GM13976 (cell line): ENCODE data around the gene ABCD4.
A peak's percentile ranks its signal among the peaks of the same experiment; 100 is the strongest.

Source experiments
- DNase-seq: peaks from one replicate; pipeline ENCODE4 v3.0.0; 2012; ENCODE audit warnings: low spot score
- CTCF ChIP-seq: IDR thresholded peaks from 2 replicates; pipeline ENCODE4 v1.5.1; 2012; ENCODE audit warnings: borderline replicate concordance, mild to moderate bottlenecking; ENCODE audit not compliant: insufficient read depth; ENCODE audit errors: extremely low read depth, missing control alignments, control extremely low read depth
- in situ Hi-C: fragments of 300-500 bp; cut with MboI; formaldehyde crosslinking; loops from one replicate; pipeline ENCODE4 v1.12.0; 2022; ENCODE audit warnings: low sequenced_read_pairs, mixed read lengths, inconsistent platforms; ENCODE audit not compliant: unreplicated experiment

Gene ABCD4

DNA sequence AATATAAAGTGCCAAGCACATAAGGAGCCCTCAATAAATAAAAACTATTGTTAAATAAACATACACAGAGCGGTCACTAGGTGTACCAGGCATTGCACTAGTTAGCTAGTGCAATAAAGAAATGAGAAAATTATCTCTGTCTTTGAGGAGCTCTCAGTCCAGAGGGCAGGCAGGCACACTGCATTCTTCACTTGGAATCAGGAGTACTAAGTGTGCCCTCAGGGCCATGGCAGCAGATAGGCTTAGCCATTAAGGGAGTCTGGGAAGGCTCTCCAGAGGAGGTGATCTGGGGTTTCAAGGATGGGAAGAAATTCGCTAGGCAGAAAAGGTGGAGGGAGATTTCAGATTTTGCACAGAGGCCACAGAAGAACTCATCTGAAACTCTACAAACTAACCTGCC is 9.1 kb downstream of the ABCD4 start:
- TF ChIP-seq CTCF: no peak
- DNase-seq: no peak
- in situ Hi-C loops: no loop called here

DNA sequence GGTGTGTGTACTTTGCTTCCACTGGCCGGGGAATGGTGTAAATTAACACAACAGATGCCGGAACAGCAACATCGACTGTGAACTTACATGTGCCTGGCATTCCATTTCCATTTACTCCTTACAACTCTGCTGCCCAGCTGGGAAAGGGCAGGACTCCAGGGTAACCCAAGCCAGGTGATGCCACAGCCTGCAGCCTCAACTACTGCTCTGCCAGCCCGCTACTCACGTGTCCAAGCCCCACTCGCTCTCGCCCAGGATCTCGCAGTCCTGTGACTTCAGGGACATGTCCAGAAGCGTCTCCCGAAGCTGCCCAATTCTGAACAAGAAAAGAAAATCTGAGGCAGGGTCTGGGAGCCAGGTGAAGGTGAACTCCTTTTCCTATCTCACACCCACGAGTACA is 10.7 kb downstream of the ABCD4 start:
- no peak for DNase-seq
- in situ Hi-C loops: no loop called here
- TF ChIP-seq CTCF: no peak

DNA sequence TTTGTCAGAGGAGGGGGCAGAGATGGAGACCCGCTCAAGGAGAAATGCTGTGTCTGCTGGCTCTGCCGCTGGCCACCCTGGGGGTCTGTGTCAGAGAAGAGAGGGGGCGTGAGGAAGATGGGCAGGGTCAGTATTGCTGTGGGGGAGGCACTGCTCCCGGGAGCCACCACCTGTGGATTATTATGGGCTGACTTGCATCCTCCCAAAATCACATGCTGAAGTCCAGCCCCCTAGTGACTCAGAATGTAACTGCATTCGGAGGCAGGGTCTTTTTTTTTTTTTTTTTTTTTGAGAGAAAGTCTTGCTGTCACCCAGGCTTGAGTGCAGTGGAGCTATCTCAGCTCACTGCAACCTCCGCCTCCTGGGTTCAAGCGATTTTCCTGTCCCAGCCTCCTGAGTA is 12.3 kb downstream of the ABCD4 start:
- in situ Hi-C loops: no loop called here
- DNase-seq: peak; percentile 55
- TF ChIP-seq CTCF: no peak

DNA sequence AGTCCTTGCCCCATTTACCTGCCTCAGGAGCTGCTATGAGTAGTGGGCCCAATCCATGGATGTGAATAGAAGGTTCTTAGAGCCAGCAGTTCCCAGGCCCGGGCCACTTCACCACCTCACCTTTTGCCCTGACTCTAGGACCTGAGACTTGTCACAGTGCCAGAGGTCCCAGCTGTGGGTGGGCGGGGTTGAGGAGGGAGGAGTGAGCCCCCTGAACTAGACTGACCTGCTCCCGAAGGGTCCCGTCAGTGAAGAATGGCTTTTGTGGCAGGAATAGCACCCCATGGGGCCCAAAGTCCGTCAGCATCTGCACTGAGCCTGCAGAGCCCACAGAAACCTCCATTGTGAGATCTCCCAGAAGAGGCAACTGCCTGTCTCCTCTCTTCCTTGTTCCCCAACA is 12.9 kb downstream of the ABCD4 start:
- TF ChIP-seq CTCF: no peak
- in situ Hi-C loops: no loop called here
- no peak for DNase-seq

DNA sequence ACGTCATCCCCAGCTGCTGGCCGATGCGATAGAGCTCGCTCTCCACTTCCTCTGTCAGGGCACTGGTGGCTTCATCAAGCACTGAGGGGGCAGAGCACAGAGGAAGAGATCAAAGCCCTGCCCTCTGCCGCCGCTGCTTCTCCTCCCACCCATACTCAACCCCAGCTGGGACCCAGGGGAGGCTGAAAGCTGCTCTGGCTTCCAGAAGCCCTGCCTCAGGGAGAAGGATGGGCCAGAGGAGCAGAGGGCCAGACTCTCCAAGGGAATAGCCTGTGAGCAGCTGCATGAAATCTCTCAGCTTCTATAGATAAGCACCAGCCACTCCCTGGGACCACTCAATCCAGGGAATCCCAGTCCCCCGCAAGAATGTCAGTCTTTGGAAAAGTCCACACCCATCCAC is 16.0 kb downstream of the ABCD4 start:
- no peak for DNase-seq
- in situ Hi-C loops: no loop called here
- TF ChIP-seq CTCF: no peak

DNA sequence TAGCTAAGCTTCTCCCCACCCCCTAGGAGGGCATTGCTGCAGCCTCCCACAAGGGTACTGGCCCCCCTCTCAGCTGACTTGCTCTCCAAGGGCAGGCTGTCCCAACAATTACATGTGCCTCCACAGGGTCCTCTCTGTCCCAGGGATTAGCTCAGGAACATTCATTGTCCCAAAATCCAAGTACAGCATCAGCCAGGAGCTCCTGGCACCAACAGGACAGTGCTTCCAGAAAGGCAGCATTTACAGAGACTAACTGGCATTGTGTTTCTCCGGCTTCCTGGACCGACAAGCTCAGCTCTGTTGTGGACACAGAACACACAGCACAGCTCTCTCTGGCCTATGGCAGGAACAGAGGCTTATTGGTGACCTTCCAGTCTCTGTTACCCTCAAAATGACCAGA is 21.7 kb downstream of the ABCD4 start:
- in situ Hi-C loops: no loop called here
- DNase-seq: no peak
- no peak for TF ChIP-seq CTCF

DNA sequence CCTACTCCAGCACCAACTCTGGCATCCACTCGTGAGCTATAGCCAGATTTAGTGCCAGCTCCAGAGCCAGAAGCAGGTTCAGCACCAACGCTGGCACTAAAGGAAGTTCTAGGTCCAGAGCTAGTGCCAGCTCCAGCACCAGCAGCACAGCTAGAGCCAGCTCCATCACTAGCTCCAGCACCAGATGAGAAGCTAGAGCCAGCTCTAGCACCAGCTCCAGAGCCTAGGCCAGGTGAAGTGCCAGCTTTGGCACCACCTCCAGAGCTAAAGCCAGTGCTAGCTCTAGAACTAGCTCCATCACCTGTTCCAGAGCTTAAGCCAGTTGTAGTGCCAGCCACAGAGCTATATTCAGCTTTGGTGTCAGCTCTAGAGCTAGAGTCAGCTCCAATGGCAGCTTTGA is 24.7 kb downstream of the ABCD4 start:
- in situ Hi-C loops: no loop called here
- TF ChIP-seq CTCF: no peak
- no peak for DNase-seq
